ENCODE data around the gene DLG2.

GRCh38 chr11:84310268-84310667, 1316.9 kb downstream of the DLG2 start:
- TF ChIP-seq POLR2A (IDR thresholded peaks at IDR 0.05; ENCODE audit: low read depth, low read length) = no peak
- TF ChIP-seq CTCF (conservative IDR thresholded peaks at IDR 0.05; ENCODE audit: low read depth, low read length) = no peak
- no peak for TF ChIP-seq FOS (IDR thresholded peaks at IDR 0.05; ENCODE audit: low read depth, low read length)
- no peak for TF ChIP-seq RCOR1 (IDR thresholded peaks at IDR 0.05; ENCODE audit: insufficient replicate concordance, low read length)
- TF ChIP-seq, protein P1, sequence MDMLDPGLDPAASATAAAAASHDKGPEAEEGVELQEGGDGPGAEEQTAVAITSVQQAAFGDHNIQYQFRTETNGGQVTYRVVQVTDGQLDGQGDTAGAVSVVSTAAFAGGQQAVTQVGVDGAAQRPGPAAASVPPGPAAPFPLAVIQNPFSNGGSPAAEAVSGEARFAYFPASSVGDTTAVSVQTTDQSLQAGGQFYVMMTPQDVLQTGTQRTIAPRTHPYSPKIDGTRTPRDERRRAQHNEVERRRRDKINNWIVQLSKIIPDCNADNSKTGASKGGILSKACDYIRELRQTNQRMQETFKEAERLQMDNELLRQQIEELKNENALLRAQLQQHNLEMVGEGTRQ (IDR thresholded peaks at IDR 0.05; ENCODE audit: low read depth, low read length) = no peak
- TF ChIP-seq SMC3 (IDR thresholded peaks at IDR 0.05; ENCODE audit: low read depth, low read length) = no peak
- no peak for TF ChIP-seq CHD1 (IDR thresholded peaks at IDR 0.05; ENCODE audit: low read depth, low read length)
- TF ChIP-seq MAFK (IDR thresholded peaks at IDR 0.05; ENCODE audit: low read depth, low read length) = no peak
- no peak for TF ChIP-seq RFX5 (IDR thresholded peaks at IDR 0.05; ENCODE audit: low read depth, low read length)

Measured in IMR-90 (cell line).